Neural cell (in vitro differentiated cells): ENCODE data around the gene SEMA6A. TPM values are rescaled to one million over a fixed set of nuclear protein-coding genes. Genes with fewer than 3 reads are reported as not detected.

Experiments
- H2AFZ ChIP-seq: fragments of 200-600, 300-800 bp; sonication (generic), shearing (Covaris generic); 2 replicates; pipeline ENCODE4 v1.6.0; 2014; ENCODE audit warnings: low read depth, mild to moderate bottlenecking, antibody characterized with exemption, low read length, moderate library complexity
- H3F3A ChIP-seq: fragments of 200-600 bp; shearing (Covaris generic); 2 replicates; pipeline ENCODE4 v1.6.1; 2016; ENCODE audit warnings: mild to moderate bottlenecking, moderate library complexity, mixed read lengths, antibody characterized with exemption, low read length; ENCODE audit not compliant: insufficient read depth, poor library complexity, severe bottlenecking
- H3K27ac ChIP-seq: fragments of 200-600, 300-800 bp; sonication (generic), shearing (Covaris generic); 2 replicates; pipeline ENCODE4 v1.5.1; 2014; ENCODE audit warnings: mild to moderate bottlenecking, low read length, moderate library complexity
- H3K27me3 ChIP-seq: fragments of 300-800, 200-600 bp; sonication (generic), shearing (Covaris generic); 2 replicates; pipeline ENCODE4 v1.6.0; 2014; ENCODE audit warnings: mild to moderate bottlenecking, low read depth, low read length, moderate library complexity; ENCODE audit not compliant: insufficient read depth
- H3K36me3 ChIP-seq: fragments of 300-800, 200-600 bp; sonication (generic), shearing (Covaris generic); 2 replicates; pipeline ENCODE4 v1.5.1; 2014; ENCODE audit warnings: mild to moderate bottlenecking, antibody characterized with exemption, low read length, moderate library complexity; ENCODE audit not compliant: insufficient read depth
- H3K4me2 ChIP-seq: fragments of 300-800, 200-600 bp; sonication (generic), shearing (Covaris generic); 2 replicates; pipeline ENCODE4 v1.6.0; 2014; ENCODE audit warnings: mild to moderate bottlenecking, low read length
- H3K4me3 ChIP-seq: fragments of 300-800, 200-600 bp; sonication (generic), shearing (Covaris generic); 2 replicates; pipeline ENCODE4 v1.5.1; 2014; ENCODE audit warnings: mild to moderate bottlenecking, low read length, moderate library complexity
- H3K79me2 ChIP-seq: fragments of 200-600 bp; shearing (Covaris generic); replicated peaks from 2 replicates; pipeline ENCODE4 v1.6.0; 2014; ENCODE audit warnings: mild to moderate bottlenecking, low read length, moderate library complexity; ENCODE audit not compliant: insufficient read depth
- H3K9ac ChIP-seq: fragments of 300-800, 200-600 bp; sonication (generic), shearing (Covaris generic); 2 replicates; pipeline ENCODE4 v1.6.1; 2016; ENCODE audit warnings: mild to moderate bottlenecking, low read length, mixed read lengths
- H3K9me2 ChIP-seq: fragments of 200-600 bp; shearing (Covaris generic); 2 replicates; pipeline ENCODE4 v1.6.1; 2016; ENCODE audit warnings: mild to moderate bottlenecking, low read length, mixed read lengths; ENCODE audit not compliant: insufficient read depth
- H3K9me3 ChIP-seq: fragments of 200-600, 300-800 bp; sonication (generic), shearing (Covaris generic); 2 replicates; pipeline ENCODE4 v1.6.1; 2016; ENCODE audit warnings: mild to moderate bottlenecking, mixed run types, low read length, moderate library complexity, mixed read lengths
- H4K20me1 ChIP-seq: fragments of 200-600 bp; shearing (Covaris generic); 2 replicates; pipeline ENCODE4 v1.6.1; 2016; ENCODE audit warnings: mild to moderate bottlenecking, mixed run types; ENCODE audit not compliant: insufficient read depth
- CTCF ChIP-seq: fragments of 450-650 bp; IDR thresholded peaks from 2 replicates; pipeline ENCODE4 v1.5.1; 2014; ENCODE audit warnings: antibody characterized with exemption, mild to moderate bottlenecking, moderate library complexity; ENCODE audit not compliant: poor library complexity, severe bottlenecking
- EP300 ChIP-seq: fragments of 450-650 bp; conservative IDR thresholded peaks from 2 replicates; pipeline ENCODE4 v1.6.1; 2014; ENCODE audit warnings: antibody characterized with exemption, mild to moderate bottlenecking, moderate library complexity; ENCODE audit not compliant: poor library complexity, severe bottlenecking
- EZH2 ChIP-seq: fragments of 200-600, 300-800 bp; shearing (Covaris generic), sonication (generic); IDR thresholded peaks from 2 replicates; pipeline ENCODE4 v1.6.1; 2014; ENCODE audit warnings: antibody characterized with exemption, low read length, borderline replicate concordance, mild to moderate bottlenecking; ENCODE audit not compliant: insufficient read depth, poor library complexity, severe bottlenecking
- MXI1 ChIP-seq: fragments of 450-650 bp; conservative IDR thresholded peaks from 2 replicates; pipeline ENCODE4 v1.6.1; 2014; ENCODE audit warnings: antibody characterized with exemption, mild to moderate bottlenecking; ENCODE audit not compliant: poor library complexity, severe bottlenecking
- POLR2AphosphoS5 ChIP-seq: IDR thresholded peaks from 2 replicates; pipeline ENCODE4 v1.6.1; 2012
- RAD21 ChIP-seq: fragments of 450-650 bp; conservative IDR thresholded peaks from 2 replicates; pipeline ENCODE4 v1.6.1; 2014; ENCODE audit warnings: antibody characterized with exemption, mild to moderate bottlenecking, moderate library complexity
- REST ChIP-seq: IDR thresholded peaks from 2 replicates; pipeline ENCODE4 v1.6.1; 2012; ENCODE audit warnings: borderline replicate concordance
- SMC3 ChIP-seq: fragments of 450-650 bp; conservative IDR thresholded peaks from 2 replicates; pipeline ENCODE4 v1.6.1; 2014; ENCODE audit warnings: antibody characterized with exemption, mild to moderate bottlenecking, moderate library complexity; ENCODE audit not compliant: poor library complexity
- TAF1 ChIP-seq: IDR thresholded peaks from 2 replicates; pipeline ENCODE4 v1.6.1; 2012; ENCODE audit warnings: low read depth
- polyA plus RNA-seq: library from polyadenylated mRNA; depleted of rRNA; stranded (reverse); fragments of >200 nt; gene quantifications from 2 replicates; pipeline ENCODE4 v1.2.3, GENCODE V29; 2014

SEMA6A gene
- polyA plus RNA-seq, 1 donor from 2014 or later: 6.5 TPM

GRCh38 chr5:116442095-116442534, 132.5 kb downstream of the SEMA6A start:
- Histone ChIP-seq H3K9me3 (no peaks in the 10 kb centered on the region), H3K4me3 (no peak overlapping the region), H3F3A (no peaks in the 10 kb centered on the region), H4K20me1 (no peaks in the 10 kb centered on the region), H3K9me2 (no peaks in the 10 kb centered on the region), H3K27me3 (no peaks in the 10 kb centered on the region), H3K79me2 (no peaks in the 10 kb centered on the region), H3K4me2 (no peak overlapping the region), H3K36me3 (no peaks in the 10 kb centered on the region), H2AFZ (no peak overlapping the region), H3K9ac (no peak overlapping the region), H3K27ac (no peak overlapping the region)
- no peak for TF ChIP-seq EP300
- TF ChIP-seq RAD21: no peak
- no peak for TF ChIP-seq REST
- TF ChIP-seq MXI1: no peak
- no peak for TF ChIP-seq POLR2AphosphoS5
- TF ChIP-seq SMC3: no peak
- TF ChIP-seq TAF1: no peak
- no peak for TF ChIP-seq EZH2
- no peak for TF ChIP-seq CTCF

- Histone ChIP-seq H2AFZ (no peak overlapping the region), H4K20me1 (no peaks in the 10 kb centered on the region), H3K27me3 (no peaks in the 10 kb centered on the region), H3K9me3 (no peaks in the 10 kb centered on the region), H3K4me3 (no peak overlapping the region), H3K79me2 (no peaks in the 10 kb centered on the region), H3F3A (no peaks in the 10 kb centered on the region), H3K4me2 (no peak overlapping the region), H3K9me2 (no peaks in the 10 kb centered on the region), H3K9ac (no peak overlapping the region), H3K36me3 (no peaks in the 10 kb centered on the region), H3K27ac (no peak overlapping the region)
- no peak for TF ChIP-seq TAF1
- TF ChIP-seq EZH2: no peak
- TF ChIP-seq CTCF: no peak
- TF ChIP-seq SMC3: no peak
- TF ChIP-seq POLR2AphosphoS5: no peak
- TF ChIP-seq MXI1: no peak
- no peak for TF ChIP-seq EP300
- no peak for TF ChIP-seq RAD21
- no peak for TF ChIP-seq REST
Observed at GRCh38 chr5:116441223-116441622, 133.4 kb downstream of the SEMA6A start.
